DMS153 (cell line): ENCODE data around the gene NAA15.
"Not testable (repeated sequence)": the region's sequence is repeated elsewhere in the genome, so short reads cannot be mapped to it uniquely, and the experiment has no call there.

Source experiments
- DNase-seq: peaks from one replicate; lab custom pipeline; 2025; lab: John Stamatoyannopoulos, UW

NAA15 gene

DNA sequence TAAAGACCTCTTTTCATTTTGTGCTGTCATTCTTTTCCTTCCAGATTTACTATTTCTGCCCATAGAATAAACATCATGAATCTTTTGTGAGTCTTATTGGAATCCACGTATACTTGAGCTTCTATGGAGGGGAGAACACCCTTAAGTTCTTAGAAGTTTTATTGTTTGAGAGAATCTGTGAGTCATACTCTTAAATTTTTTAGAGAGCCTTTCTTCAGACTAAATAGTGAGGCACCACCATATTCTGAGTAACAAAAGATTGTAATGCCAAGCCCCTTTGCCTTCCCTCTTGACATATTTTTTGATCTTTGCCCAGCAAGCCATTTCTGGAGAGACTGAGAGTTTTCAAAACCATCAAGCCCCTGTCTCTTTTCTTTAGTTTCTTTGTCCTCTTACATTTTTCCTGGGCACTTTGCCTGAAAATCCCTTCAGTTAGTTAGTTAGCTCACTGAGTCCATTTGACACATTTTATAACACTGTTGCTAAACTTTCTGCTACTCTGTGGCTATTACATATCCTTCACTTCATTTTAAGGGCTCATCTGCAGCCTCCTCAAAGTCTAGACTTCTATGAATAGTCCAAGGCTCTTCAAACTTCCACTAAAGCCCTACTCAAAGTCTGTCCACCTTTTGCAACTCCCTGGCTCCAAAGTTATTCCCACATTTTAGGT, 66.3 kb downstream of the NAA15 start:
- DNase-seq = no peak

DNA sequence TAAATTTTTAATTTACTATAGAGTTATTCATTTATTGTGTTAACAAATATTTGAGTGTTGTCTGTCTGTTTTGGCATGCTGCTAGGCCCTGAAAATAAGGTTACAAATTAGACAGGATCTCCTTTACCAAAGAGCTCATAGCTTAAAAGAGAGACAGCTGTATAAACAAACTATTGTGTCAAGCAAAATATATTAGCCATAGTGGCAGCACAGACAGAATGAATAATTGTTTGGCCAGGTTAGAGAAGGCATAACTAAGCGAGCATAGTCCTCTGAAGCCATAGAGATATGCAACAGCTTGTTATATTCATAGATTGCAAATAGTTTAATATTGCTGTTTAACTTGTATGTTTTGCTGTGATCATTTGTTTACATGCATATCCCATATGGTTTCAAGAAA, 67.7 kb downstream of the NAA15 start:
- peak; percentile 87 for DNase-seq

DNA sequence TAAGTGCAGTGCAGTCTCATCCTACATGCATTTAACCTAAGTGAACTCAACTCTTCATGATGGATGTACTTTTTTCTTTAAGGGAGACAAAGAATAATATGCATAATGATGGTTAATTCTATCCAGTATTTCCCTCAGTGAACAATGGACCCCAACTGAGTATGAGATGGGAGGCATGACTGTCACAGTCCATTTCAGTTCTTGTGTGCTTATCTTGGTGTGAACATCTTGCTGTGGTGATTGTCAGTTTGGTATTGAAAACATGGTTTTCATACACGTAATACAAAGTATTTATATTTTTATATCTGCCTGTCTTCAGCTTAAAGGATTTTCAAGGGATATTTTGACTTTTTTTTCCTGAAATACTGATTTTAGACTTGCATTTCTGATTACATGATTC, 72.9 kb downstream of the NAA15 start:
- no peak for DNase-seq

DNA sequence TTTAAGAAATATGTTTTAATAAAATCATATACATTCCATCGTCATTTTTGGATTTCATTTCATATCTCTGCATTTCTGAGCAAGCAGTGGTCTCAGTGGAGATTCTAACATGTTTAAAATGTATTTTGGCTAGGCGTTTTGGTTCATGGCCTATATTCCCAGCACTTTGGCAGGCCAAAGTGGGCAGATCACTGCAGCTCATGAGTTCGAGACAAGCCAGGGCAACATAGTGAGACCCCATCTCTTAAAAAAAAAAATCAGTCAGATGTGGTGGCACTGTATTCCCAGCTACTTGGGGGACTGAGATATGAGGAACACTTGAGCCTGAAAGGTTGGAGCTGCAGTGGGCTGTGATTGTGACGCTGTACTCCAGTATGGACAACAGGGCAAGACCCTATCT, 85.1 kb downstream of the NAA15 start:
- DNase-seq = no peak

DNA sequence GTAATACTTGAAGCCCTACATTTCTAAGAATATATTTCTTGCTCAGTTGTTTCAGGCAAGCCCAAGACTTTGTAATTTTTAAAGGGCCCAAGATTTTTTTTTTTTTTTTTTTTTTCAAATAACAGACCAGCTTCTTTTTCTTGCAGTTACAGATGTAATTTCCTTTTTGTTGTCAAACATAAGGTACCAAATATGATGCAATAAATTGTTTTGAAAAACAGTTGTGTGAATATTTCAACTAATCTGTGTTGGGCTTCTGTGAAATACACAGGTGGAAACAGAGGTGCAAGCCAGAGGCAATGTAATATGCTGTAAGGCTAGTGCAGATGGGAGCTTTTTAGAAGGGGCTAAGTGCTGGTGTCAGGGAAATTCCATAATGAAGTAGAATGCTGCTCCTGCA, 87.8 kb downstream of the NAA15 start:
- no peak for DNase-seq

DNA sequence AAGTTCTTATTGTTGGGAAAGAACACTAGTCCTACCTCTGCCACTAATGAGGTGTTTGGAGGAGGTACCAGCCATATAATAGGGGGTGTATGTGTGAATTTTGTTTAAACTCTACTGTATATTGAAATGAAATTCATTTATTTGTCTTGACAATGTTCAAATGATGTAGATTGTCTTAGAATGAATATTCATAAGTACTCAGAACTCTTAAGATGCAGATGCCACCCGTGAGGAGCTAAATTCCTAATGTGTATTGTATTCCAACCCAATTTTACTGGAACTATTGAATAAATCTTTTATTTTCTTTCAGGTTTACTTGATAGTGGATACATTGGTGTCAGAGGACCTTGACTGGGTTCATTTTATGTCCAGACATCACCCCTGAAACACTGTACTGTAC, 88.7 kb downstream of the NAA15 start:
- no peak for DNase-seq

DNA sequence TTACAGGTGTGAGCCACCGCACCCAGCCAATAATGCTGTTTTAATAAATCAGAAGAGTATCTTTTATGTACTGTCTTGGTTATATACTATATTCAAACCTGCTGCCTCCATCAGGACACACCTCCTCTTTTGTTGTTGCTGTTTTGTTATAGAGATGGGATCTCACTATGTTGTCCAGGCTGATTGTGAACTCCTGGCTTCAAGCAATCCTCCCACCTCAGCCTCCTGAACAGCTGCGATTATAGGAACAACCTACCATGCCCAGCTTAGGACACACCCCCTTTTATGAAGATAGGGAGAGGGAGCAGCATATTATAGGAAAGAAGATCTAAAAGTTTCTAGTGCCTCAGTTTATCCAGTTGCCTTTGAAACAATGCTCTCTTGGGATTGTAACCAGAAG, 90.4 kb downstream of the NAA15 start:
- no peak for DNase-seq

DNA sequence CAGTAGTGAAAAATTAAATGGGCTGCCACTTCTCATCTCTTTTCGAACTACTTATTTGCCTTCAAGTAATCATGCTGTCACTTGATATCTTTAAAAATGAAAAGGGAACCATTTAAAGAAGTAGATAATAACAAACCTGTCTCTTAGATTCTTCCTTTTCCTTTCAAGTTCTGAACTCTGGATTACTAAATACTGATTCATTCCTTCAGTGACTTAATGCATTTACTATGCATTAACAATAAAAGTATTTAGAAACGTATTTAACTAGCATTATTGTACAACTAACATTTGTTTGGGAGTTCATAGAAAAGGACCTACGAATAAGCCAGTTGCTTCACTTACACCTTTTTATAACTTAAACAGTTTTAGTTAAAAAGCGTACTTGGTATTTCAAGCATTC, 91.5 kb downstream of the NAA15 start:
- DNase-seq = no peak

DNA sequence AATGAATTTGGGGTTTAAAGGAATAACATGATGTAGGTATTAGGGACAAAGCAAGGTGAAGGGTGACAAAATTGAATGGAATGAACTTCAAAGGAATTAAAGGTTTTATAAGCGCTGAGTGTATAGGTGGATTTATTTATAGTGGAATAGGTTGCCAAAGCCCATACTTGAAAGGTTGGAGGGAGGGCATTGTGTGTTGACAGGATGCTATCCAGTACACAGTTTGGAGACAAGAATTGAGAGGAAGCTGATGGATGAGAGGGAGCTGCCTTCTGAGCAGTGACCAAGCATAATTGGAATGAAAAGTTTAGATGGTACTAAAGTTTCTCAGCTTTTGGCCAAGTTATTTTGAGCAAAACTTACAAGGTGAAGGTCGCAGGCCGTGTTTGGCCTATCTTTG, 100.1 kb downstream of the NAA15 start:
- no peak for DNase-seq

DNA sequence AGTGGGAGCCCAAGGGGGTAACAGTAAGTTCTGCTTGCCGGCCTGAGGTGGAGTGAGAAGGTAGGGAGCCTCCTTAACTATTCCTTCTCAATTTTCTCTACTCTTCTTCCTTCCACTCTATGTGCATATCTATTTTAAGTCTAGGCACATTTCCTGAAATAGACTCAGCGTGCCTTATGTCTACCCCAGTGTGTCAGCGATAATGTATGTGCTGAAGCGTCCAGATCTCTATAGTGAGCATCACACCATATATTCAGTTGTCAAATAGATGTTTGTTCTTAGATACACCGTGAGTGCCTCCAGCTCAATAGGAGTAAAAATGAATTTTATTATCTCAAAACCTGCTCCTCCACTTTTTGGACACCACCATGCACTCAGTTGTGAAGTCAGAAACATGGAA, 101.1 kb downstream of the NAA15 start:
- no peak for DNase-seq

DNA sequence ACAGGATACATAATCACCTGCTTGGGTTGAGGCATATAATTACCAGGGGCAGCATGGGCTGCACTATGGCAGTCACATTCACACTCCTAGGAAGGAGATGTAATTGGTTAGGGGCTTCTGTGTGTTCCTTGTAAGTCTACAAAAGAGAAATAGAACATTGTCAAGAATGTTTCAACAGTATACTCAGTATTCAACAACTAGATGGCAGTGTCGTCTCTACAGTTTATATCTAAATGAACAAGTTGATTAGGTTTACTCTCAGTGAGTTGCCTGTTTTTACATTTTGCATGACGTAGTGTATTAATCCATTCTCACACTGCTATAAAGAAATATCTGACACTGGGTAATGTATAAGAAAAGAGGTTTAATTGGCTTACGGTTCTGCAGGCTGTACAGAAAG, 102.2 kb downstream of the NAA15 start:
- no peak for DNase-seq

DNA sequence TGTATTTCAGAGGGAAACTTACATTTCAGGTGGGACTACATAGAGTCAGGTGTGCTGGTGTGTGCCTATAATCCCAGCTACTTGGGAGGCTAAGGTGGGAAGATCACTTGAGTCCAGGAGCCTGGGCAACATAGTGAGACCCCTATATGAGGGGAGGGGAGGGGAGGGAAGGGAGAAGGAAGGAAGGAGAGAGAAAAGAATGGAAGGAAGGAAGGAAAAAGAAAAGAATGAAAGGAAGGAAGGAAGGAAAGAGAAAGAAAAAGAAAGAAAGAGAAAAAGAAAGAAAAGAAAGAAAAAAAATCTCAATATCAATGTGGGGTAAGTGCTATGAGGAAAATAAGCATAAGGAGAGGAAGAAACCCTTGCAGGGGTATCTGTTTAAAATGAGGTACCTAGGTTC, 109.0 kb downstream of the NAA15 start:
- no peak for DNase-seq

DNA sequence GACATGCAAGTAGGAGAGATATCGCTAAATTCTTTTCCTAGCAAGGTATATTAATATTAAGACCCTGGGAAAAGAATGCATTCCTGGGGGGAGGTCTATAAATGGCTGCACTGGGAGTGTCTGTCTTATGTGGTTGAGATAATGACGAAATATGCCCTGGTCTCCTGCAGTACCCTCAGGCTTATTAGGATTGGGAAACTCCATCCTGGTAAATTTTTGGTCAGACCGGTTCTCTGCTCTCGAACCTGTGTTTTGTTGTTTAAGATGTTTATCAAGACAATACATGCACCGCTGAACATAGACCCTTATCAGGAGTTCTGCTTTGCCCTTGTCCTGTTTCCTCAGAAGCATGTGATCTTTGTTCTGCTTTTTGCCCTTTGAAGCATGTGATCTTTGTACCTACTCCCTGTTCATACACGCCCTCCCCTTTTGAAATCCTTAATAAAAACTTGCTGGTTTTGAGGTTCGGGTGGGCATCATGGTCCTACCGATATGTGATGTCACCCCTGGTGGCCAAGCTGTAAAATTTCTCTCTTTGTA, 113.4 kb downstream of the NAA15 start:
- DNase-seq = not testable (repeated sequence)

DNA sequence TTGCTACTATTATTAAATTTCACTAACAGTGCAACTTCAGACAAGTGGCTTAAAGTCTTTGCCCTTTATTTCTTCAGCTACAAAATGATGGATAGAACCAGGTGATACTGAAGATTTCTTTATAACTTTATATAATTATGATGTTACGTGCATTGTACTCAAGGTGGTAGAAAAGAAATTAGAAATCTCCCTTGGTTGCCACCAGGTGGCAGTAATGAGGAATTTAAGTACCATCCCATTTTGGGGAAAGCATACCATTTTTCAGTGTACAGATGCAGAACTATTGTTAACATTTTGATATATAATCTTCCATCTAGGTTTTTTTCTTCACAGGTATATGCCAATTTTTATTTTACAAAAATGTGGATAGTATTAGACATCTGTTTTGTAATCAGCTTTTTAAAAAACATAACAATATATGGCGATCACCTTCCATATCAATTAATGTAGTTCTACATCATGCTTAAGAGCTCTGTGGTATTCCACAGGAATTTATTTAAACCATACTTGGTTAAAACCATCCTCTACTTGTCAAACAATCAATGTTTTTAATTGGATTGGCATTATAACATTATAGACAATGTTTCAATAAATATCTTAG, 114.9 kb downstream of the NAA15 start:
- DNase-seq = no peak

DNA sequence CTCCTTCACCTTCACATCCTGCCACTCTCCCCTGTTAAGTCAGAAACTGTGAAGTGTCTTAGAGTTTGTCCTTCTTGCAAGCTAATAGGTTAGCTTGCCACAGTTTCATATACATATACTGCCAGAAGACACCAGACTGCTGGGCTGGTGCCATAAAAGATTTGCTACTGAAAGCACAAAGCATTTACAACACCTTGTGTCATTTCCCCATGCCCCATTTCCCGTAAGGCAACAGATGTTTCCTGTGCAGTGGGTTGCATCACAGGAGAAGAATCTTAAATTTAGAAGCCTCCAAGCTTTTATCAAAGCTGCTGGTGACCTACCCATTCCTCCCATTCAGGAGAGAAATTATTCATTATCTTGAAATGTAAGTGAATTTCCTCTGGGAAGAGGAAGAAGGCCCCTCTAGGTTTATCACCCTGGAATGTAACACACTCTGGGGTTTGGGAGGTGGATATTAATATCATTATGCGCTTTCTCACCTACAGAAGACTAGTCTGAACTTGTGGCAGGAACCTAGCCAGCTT, 118.1 kb downstream of the NAA15 start:
- no peak for DNase-seq

DNA sequence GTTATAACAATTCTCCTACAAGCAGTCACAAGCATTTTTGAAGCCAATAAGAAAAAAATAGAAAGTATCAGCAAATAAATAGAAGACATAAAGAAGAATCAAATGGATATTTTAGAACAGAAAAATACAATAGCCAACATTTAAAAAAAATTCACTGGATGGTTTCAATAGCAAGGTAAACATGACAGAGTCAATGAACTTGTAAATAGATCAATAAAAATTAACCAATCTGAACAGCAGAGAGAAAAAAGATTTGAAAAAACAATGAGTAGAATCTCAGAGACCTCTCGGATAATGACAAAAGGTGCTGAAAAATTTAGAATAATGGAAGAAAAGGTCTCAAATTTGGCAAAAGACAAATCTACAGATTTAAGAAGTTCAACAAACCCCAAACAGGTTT, 119.3 kb downstream of the NAA15 start:
- DNase-seq = no peak

DNA sequence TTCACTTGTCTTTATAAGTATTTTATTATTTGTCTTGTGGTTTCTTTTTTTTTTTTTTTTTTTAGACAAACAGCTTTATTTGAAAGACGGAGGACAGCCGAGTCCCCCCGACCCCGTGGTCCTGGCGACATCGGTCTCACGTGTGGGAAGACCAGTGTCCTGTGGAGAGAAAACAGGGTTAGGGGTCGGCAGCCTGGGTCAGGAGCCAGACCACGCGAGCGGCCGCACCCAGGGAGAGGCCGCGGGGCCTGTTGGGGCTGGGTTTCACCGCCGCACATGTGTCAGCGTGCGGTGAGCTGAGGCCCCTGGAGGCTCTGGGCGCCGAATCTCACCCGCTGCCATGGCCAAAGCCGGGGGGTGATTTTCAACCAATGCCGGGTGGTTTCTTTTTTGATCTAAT, 134.8 kb downstream of the NAA15 start:
- DNase-seq = no peak

DNA sequence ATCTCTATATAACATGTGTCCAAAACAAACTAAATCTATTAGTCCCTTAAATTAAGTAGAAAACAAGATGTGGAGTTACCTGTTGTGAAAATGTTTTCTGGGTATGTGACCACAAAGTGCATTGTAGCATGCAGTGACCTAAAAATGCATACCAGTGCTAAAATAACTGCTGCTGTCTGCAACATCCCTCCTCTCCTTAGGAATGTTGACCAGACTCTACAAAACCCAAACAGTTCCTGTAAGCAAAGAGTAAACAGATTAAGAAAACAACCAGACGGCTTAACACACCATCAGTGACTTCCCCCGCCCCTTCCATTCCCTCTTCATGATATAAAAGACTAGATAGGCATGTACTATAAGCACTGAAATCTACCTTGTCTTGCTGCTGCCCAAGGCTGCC, 136.8 kb downstream of the NAA15 start:
- DNase-seq = no peak

DNA sequence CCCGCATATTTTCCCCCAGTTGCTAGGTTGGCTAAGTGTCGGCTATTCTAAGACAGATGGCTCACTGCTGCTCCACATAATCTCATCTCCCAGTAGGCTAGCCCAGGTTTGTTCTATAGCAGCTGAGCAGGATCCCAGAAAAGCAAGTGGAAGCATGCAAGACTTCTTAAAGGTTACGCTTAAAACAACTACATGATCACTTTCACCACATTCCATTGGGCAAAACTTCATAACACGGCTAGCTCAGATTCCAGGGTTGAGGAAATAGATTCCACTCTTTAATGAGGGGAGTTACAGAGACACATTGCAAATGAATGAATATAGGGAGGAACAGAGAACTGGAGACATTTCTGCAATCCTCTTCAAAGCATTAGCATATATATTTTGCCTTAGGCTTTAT, 139.7 kb downstream of the NAA15 start:
- DNase-seq = no peak

DNA sequence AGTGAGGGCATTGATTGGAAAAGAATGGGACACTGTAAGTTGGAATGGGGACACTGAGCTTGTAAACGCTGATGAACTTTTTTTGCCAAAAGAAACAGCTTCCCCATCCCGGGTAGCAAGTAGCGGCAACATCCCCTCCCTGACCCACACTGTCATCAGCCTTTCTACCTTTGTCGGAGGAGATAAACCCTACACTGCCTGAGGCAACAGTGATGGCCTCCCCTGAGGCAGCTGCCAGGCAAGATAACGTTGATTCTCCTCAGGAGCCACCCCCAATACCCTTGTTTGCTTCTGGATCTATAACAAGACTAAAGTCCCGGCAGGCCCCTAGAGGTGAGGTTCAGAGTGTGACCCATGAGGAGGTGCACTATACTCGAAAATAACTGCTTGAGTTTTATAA, 142.4 kb downstream of the NAA15 start:
- DNase-seq = no peak

DNA sequence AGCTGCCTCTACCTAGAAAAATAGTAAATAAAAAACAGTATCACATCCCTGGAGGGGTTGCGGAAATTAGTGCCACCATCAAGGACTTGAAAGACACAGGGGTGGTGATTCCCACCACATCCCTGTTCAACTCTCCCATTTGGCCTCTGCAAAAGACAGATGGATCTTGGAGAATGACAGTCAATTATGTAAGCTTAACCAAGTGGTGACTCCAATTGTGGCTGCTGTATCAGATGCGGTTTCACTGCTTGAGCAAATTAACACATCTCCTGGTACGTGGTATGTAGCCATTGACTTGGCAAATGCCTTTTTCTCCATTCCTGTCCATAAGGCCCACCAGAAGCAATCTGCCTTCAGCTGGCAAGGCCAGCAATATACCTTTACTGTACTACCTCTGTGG, 143.6 kb downstream of the NAA15 start:
- DNase-seq = not testable (repeated sequence)

DNA sequence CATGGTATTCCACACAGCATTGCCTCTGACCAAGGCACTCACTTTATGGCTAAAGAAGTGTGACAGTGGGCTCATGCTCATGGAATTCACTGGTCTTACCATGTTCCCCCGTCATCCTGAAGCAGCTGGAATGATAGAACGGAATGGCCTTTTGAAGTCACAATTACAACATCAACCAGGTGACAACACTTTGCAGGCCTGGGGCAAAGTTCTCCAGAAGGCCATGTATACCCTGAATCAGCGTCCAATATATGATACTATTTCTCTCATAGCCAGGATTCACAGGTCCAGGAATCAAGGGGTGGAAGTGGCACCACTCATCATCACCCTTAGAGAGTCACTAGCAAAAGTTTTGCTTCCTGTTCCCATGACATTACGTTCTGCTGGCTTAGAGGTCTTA, 145.8 kb downstream of the NAA15 start:
- not testable (repeated sequence) for DNase-seq

DNA sequence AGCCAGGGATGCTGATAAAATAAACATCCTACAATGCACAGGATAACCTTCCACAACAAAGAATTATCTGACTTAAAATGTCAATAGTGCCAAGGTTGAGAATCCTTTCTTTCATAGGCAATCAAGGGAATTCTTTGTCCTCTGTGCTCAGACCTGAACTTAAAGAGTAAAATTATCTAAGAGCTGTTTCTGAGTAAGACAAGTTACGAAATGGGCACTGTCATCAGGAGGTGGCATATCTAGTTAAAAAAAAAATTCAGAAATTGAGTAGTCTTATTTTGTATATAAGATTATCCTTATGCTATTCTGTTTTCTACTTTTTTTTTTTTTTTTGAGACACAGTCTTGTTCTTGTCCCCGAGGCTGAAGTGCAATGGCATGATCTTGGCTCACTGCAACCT, 149.3 kb downstream of the NAA15 start:
- no peak for DNase-seq

DNA sequence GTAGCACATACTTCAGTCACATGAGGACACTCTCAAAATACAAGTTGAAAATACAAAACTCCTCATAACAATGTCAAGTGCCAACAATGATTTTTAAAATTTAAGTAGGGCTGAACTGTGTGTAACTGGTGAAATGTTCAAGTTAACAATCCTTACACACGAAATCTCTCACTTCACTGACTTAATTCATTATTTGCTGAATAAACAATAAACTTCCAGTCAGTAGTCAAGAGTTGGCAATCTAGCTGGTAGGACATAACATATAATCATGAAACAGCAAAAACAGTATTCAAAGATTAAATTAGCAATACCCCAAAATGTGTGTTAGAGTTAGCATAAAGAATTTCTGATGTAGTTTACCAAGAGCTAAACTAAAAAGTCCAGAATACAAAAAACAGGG, 150.7 kb downstream of the NAA15 start:
- DNase-seq = no peak
